Cardiac muscle cell (in vitro differentiated cells and primary cell): ENCODE measurements around the gene SEMA5B. TPM values are rescaled to one million over a fixed set of nuclear protein-coding genes. Genes with fewer than 3 reads are reported as not detected.

Source experiments
- DNase-seq, 2 donors: peaks; one replicate each; pipeline versions ENCODE4 v3.0.0 to v3.0.0-alpha.2; 2010 to 2017; ENCODE audit warnings: low read depth in 1 of 2, low spot score in 1 of 2
- H3K27ac ChIP-seq: fragments of 200-600 bp; sonication (generic); 2 replicates; pipeline ENCODE4 v1.5.1; 2016
- H3K27me3 ChIP-seq: fragments of 200-600 bp; sonication (generic); 2 replicates; pipeline ENCODE4 v1.6.0; 2016; ENCODE audit warnings: control low read depth
- H3K36me3 ChIP-seq: fragments of 200-600 bp; sonication (generic); 2 replicates; pipeline ENCODE4 v1.5.1; 2016; ENCODE audit warnings: control low read depth
- H3K4me1 ChIP-seq: fragments of 200-600 bp; sonication (generic); 2 replicates; pipeline ENCODE4 v1.8.1; 2017; ENCODE audit warnings: low read depth, mild to moderate bottlenecking, mixed run types
- H3K4me3 ChIP-seq: fragments of 200-600 bp; sonication (generic); 2 replicates; pipeline ENCODE4 v1.5.1; 2016; ENCODE audit warnings: mild to moderate bottlenecking
- H3K9me3 ChIP-seq: fragments of 200-600 bp; sonication (generic); 2 replicates; pipeline ENCODE4 v1.5.1; 2017; ENCODE audit warnings: low read depth, mild to moderate bottlenecking, control low read depth
- CTCF ChIP-seq: IDR thresholded peaks from 2 replicates; pipeline ENCODE4 v1.5.1; 2012; ENCODE audit warnings: low read depth, mild to moderate bottlenecking, low read length
- polyA plus RNA-seq: library from polyadenylated mRNA; unstranded; fragments of >200 nt; fragmentation: Nextera tagmentation; extraction: Ambion mirVana; gene quantifications from 2 replicates; pipeline ENCODE4 v1.2.1, GENCODE V29; 2016
- total RNA-seq: library from RNA; depleted of rRNA; stranded (reverse); fragments of >200 nt; gene quantifications from 2 replicates; pipeline ENCODE4 v1.2.3, GENCODE V29; 2016

The SEMA5B gene
- total and polyA plus RNA-seq, 2 experiments from 2014 or later: 2.3 to 4.4 TPM

- no peaks in the 10 kb centered on the region for H3K27me3 ChIP-seq
- peak; percentile 63 to 85 for DNase-seq
- H3K9me3 ChIP-seq: no peaks in the 10 kb centered on the region
- no peaks in the 10 kb centered on the region for H3K36me3 ChIP-seq
- no peaks in the 10 kb centered on the region for H3K4me1 ChIP-seq
- no peak overlapping the region for H3K27ac ChIP-seq
- peak; percentile 97 for TF ChIP-seq CTCF
- no peak overlapping the region for H3K4me3 ChIP-seq
Measured at GRCh38 chr3:122942937-122943827, 84.4 kb downstream of the SEMA5B start.

- no peak for DNase-seq
- no peak for TF ChIP-seq CTCF
- Histone ChIP-seq H3K4me1 (no peaks in the 10 kb centered on the region), H3K27ac (no peak overlapping the region), H3K9me3 (no peaks in the 10 kb centered on the region), H3K4me3 (no peak overlapping the region), H3K27me3 (no peaks in the 10 kb centered on the region), H3K36me3 (no peaks in the 10 kb centered on the region)
Measured at GRCh38 chr3:122942239-122942638, 85.3 kb downstream of the SEMA5B start.

GRCh38 chr3:122941228-122942206 is 86.0 kb downstream of the SEMA5B start:
- Histone ChIP-seq H3K4me3 (no peak overlapping the region), H3K9me3 (no peaks in the 10 kb centered on the region), H3K27ac (no peak overlapping the region), H3K27me3 (no peaks in the 10 kb centered on the region), H3K36me3 (no peaks in the 10 kb centered on the region), H3K4me1 (peaks cover 3% of the 10 kb centered on the region)
- peak; percentile 41 for TF ChIP-seq CTCF
- no peak for DNase-seq

- no peak overlapping the region for H3K27ac ChIP-seq
Measured at GRCh38 chr3:122940628-122941086, 86.9 kb downstream of the SEMA5B start.

More at GRCh38 chr3:122940628-122941086, 86.9 kb downstream of the SEMA5B start:
- peak in 1 of 2 donors; percentile 54 for DNase-seq
- peaks cover 3% of the 10 kb centered on the region for H3K4me1 ChIP-seq
- TF ChIP-seq CTCF: no peak
- H3K9me3 ChIP-seq: no peaks in the 10 kb centered on the region
- H3K27me3 ChIP-seq: no peaks in the 10 kb centered on the region
- no peak overlapping the region for H3K4me3 ChIP-seq
- H3K36me3 ChIP-seq: no peaks in the 10 kb centered on the region
